ENCODE results near the gene COQ8B.

DNA sequence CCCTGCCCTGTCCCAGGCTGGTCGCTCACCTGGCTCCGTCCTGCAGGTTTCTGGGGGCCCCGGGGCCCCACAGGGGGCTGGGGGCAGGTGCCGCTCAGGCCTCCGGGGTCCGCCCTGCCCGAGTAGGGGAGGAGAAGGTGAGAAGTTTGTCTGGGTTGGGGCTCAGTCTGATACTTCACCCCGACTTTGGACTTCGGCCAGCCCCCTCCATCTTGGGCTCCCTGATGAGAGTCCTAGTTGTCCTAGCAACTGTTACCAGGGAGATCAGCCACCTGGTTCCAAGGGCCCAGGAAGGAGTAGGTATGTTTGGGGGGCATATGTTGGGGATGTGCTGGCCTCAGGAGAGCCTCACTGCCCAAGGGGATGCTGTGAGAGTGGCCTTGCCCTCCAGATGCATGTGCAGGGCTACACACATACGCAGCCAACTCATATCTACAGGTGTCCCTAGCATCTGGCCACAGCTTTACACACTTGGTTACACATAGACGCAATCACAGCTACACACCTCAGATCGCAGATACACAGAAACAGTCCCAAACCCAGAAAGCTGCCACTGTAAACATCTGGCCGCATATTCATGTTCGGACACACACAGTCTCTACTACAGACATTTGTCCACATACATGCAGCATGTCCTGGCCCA, 29.7 kb downstream of the COQ8B start:
- TF ChIP-seq, protein P1, sequence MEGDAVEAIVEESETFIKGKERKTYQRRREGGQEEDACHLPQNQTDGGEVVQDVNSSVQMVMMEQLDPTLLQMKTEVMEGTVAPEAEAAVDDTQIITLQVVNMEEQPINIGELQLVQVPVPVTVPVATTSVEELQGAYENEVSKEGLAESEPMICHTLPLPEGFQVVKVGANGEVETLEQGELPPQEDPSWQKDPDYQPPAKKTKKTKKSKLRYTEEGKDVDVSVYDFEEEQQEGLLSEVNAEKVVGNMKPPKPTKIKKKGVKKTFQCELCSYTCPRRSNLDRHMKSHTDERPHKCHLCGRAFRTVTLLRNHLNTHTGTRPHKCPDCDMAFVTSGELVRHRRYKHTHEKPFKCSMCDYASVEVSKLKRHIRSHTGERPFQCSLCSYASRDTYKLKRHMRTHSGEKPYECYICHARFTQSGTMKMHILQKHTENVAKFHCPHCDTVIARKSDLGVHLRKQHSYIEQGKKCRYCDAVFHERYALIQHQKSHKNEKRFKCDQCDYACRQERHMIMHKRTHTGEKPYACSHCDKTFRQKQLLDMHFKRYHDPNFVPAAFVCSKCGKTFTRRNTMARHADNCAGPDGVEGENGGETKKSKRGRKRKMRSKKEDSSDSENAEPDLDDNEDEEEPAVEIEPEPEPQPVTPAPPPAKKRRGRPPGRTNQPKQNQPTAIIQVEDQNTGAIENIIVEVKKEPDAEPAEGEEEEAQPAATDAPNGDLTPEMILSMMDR (IDR thresholded peaks at IDR 0.05; ENCODE audit: insufficient read depth, low read depth, low read length): no peak
- TF ChIP-seq EZH2 (IDR thresholded peaks at IDR 0.05; ENCODE audit: insufficient read depth, low read length): no peak

All from astrocyte (in vitro differentiated cells and primary cell).